HFF-Myc (cell line): ENCODE measurements around the gene ACTRT2.

ENCODE experiments used
- DNase-seq: peaks from one replicate; pipeline ENCODE4 v3.0.0-alpha.2; 2011; ENCODE audit warnings: low read depth; ENCODE audit errors: extremely low read depth
- H3K4me3 ChIP-seq: replicated peaks from 2 replicates; pipeline ENCODE4 v1.5.1; 2011; ENCODE audit warnings: low read depth, mild to moderate bottlenecking, control low read depth, low read length
- TF ChIP-seq, protein P1 (sequence below): IDR thresholded peaks from 2 replicates; pipeline ENCODE4 v1.5.1; 2012; ENCODE audit warnings: mild to moderate bottlenecking, low read depth, low read length, control low read depth; ENCODE audit errors: missing control alignments

The ACTRT2 gene

DNA sequence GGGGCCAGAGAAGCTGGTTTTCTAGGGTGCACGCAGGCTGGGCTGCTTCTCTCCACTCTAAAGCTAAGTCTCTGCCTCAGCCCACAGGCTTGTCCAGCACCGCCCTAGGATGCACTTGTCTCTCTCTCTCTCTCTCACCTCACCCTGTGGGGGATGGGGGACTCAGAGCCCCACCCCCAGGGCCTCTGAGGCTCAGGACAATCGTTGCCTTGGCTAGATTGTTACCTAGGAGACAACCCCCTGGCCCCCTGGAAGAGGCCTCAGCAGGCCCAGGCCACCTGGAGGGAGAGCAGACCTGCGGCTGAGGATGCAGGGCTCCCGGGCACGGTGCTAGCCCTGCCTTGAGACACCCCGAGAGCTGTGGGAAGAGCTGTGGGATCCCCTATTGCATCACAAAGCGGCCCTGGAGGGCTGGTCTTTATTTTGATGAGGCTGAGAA is at the start of gene ACTRT2:
Gene ACTRT2 (plus strand): TSS at position 235 of the 439 bp plus-strand sequence. CDS start 220 bp downstream, outside the sequence.
- TF ChIP-seq, protein P1, sequence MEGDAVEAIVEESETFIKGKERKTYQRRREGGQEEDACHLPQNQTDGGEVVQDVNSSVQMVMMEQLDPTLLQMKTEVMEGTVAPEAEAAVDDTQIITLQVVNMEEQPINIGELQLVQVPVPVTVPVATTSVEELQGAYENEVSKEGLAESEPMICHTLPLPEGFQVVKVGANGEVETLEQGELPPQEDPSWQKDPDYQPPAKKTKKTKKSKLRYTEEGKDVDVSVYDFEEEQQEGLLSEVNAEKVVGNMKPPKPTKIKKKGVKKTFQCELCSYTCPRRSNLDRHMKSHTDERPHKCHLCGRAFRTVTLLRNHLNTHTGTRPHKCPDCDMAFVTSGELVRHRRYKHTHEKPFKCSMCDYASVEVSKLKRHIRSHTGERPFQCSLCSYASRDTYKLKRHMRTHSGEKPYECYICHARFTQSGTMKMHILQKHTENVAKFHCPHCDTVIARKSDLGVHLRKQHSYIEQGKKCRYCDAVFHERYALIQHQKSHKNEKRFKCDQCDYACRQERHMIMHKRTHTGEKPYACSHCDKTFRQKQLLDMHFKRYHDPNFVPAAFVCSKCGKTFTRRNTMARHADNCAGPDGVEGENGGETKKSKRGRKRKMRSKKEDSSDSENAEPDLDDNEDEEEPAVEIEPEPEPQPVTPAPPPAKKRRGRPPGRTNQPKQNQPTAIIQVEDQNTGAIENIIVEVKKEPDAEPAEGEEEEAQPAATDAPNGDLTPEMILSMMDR = no peak

GRCh38 chr1:2971609-2972008 is 49.7 kb upstream of the ACTRT2 start:
- no peak for DNase-seq
- TF ChIP-seq, protein P1 = no peak
- H3K4me3 ChIP-seq = no peak overlapping the region

More for the DNA sequence above, at the start of gene ACTRT2:
- H3K4me3 ChIP-seq = no peak within 1 kb of the TSS
- no peak for DNase-seq

DNA sequence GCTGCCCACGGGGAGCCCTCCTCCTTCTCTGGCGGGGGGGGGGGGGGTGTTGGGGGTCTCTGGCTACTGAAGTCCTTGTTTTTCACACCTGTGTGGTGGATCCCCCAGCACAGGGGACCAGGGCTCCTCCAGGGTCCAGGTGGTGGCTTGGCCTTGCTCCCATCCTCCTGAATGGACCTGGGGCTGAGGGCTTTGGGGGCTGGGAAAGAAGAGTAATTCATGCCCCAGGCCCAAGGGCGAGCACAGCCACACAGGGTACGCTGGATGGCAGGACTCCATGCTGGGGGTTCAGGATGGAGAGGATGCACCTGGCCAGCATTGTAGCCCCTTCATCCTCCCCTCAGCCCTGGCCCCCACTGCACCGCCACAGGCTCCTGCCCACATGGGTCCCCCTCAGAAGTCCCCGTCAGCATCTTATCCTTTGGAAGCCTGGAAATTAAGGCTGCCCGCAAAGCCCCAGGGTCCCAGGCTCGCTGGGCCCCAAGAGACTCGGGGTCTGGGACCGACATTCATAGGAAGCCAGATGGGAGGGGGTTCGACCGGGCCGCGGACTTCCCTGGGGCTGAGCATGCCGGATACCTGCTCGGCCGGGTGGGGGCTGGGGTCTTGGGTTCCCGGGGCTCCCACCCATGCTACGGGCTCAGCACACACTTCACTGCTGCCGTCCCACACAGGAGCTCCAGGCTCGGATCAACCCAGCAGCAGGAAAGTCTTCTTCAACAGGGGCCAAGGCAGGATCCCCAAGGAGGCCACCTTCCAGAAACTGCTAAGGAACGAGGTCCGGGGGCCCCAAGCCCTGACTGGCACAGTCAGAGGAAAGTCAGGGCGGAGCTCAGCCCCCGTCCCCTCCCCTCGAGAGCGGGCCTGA is 49.0 kb upstream of the ACTRT2 start:
- TF ChIP-seq, protein P1 = no peak
- no peak for DNase-seq
- no peak overlapping the region for H3K4me3 ChIP-seq

DNA sequence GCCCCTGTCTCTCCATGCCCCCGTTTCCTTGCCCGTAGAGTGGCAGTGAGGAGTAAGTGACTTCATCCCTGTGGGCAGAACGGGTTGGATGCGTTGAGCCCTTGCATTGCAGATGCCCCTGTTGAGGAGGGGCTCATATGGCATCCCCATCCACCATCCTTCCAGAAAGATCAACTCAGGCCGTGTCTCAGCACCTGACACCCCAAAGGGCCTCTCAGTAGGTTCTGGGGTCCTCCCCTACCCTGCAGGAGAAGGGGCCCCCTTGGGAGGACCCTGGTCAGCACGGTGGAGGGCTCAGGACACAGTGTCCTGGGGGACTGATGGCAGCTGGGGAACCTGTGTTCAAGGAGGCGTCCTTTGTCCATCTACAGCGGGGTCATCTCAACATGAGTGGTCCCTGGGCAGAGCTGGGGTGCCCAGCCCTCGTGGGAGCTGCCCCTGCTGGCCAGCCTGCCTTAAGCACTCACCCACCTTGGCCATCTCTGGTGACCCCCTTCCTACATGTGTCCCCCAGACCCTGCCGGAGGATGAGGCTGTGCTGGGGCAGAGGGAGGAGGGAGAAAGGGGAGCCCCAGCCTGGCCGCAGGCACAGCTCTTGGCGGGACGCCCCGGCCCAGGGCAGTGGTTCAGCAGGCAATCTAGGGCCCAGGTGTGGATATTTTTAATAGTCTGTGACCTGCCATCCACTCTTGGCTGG is 48.2 kb upstream of the ACTRT2 start:
- TF ChIP-seq, protein P1 = no peak
- H3K4me3 ChIP-seq = no peak overlapping the region
- DNase-seq = no peak

DNA sequence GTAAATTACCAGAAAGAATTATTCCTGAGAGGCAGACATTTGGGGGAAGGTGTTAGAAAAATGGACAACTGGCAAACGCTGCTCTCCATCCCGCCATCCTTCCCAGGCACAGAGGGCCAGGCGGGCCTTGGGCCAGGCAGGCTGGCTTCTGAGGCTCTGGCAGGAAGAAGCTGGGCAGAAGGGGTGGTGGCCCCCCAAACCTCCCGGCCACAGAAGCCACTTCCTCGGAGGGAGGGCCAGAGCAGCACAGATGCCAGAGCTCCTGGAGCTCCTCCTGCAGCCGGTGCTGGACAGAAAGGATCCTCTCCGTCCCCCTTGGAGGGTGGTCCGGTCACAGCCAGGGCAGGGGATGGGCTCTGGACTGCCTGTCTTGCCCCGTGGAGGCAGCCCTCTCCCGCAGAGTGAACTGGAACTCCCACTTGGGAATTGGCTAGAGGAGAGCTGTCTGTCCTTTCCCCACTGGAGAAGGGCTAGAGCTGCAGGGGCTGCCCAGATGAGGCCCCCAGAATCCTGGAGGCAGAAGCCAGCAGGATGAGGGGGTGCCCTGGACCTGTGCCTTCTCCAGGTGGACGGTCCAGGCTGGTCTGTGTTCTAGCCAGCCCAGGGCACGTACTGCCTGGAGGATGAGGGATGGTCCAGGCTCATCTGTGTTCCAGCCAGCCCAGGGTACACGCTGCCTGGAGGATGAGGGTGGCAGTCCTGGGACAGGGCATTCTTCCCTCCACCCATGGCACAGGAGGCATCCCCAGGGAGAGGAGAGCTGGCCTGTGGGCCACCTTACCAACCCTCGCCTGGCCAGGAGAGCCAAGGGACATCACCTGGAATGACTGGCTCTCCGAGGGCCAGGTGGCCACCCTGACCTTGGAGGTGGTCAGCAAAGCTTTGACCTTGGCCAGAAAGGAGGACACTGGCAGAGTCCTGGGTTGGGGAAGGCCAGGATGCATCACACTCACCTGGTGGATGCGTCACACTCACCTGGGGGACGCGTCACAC is 47.4 kb upstream of the ACTRT2 start:
- no peak overlapping the region for H3K4me3 ChIP-seq
- TF ChIP-seq, protein P1 = no peak
- no peak for DNase-seq

GRCh38 chr1:2974701-2975301 is 46.5 kb upstream of the ACTRT2 start:
- TF ChIP-seq, protein P1 = no peak
- no peak for DNase-seq
- no peak overlapping the region for H3K4me3 ChIP-seq
